ENCODE data around the gene OVOL3.
"Not testable (repeated sequence)": the region's sequence is repeated elsewhere in the genome, so short reads cannot be mapped to it uniquely, and the experiment has no call there.

The OVOL3 gene

DNA sequence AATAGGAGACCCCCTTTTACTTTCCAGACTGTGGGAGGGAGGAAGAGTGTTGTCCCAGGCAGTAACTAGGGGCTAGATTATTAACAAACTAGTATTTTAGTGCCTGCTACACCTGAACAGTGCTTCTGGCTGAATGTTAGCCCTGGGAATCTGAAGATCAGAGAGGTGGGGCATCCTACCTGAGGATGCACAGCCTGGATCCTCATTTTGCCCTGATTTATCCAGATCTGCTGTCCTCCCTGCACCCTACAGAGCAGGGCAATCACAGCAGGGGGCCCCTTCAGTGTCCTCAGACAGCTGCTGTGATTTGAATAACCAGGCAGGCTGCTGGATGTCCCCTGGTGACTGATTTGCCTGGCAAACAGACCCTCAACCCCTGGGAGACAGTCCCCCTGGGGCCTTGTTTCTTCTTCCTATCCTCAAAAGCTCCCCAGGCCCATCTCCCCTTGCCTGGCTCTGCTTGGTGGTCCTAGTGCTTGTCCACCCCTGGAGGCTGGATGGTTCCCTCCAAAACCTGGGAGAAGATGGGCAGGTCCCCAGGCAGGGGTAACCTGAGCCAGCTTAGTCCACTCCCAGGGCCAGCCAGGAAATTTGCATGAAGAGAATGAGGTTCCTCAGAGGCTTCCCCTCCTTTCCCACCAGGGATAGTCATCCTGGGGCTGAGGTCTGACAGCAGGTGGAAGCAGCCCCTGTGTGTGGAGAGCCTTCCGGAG lies at the start of gene OVOL3:
OVOL3 (plus strand) TSS at position 657 of the 713 bp plus-strand sequence. CDS start 60 bp downstream, outside the sequence.
- no peak for DNase-seq

DNA sequence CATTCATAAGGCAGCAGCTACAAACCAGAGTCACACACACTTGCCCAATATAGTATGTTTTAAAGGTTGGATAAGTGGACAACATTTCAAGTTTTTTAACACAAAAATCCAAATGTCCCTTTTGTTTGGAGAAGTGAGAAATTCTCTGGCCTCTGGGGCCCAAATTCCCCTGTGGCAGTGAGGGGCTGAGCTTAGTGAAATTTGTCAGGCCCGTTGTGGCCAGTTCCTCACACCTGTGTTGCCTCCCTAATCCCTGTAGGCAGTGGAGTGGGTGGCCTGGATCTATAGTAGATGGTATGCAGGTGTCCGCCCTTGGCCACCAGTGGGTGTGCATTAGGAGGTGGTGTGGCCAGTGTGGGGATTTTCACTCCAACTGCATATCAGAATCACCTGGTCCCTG lies 49.6 kb upstream of the OVOL3 start:
- no peak for DNase-seq

DNA sequence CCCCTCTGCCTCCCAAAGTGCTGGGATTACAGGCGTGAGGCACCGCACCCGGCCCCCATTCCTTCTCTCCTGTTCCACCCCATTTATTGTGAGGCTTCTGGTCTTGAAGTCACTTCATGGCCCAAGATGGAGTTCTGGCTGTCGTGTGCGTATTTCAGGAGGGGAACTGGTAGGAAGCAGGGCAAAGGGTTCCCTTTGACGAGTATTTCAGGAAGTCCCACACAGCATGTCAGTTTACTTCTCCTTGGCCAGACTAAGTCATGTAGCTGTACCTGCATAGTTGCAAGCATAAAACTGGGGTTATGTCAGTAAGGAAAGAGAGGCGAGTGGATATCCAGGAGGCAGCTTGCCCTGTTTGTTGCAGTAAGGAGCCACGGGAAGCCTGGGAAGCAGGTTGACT lies 46.1 kb upstream of the OVOL3 start:
- DNase-seq: no peak

DNA sequence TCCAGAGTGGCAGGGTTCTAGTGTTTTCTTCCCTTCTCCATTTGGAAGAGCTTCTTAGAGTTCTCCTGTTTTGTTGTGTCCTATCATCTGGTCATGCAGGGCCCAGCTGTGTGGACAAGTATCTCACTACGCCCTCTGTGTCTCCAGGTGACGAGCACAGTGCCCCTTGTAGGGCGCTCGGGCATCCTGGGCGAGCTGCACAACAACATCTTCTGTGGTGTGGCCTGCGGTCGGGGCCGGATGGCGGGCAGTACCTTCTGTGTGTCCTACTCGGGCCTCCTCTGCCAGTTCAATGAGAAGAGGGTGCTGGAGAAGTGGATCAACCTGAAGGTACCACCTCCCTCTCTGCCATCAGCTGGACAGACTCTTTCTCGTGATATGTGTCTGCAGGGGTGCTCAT lies 43.3 kb upstream of the OVOL3 start:
- no peak for DNase-seq

DNA sequence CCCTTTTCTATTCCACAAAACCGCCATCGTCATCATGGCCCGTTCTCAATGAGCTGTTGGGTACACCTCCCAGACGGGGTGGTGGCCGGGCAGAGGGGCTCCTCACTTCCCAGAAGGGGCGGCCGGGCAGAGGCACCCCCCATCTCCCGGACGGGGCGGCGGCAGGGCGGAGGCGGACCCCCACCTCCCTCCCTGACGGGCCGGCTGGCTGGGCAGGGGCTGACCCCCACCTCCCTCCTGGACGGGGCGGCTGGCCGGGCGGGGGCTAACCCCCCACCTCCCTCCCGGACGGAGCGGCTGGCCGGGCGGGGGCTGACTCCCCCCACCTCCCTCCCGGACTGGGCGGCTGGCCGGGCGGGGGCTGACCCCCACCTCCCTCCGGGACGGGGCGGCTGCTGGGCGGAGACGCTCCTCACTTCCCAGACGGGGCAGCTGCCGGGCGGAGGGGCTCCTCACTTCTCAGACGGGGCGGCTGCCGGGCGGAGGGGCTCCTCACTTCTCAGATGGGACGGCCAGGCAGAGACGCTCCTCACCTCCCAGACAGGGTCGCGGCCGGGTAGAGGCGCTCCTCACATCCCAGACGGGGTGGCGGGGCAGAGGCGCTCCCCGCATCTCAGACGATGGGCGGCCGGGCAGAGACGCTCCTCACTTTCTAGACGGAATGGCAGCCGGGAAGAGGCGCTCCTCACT lies 42.0 kb upstream of the OVOL3 start:
- not testable (repeated sequence) for DNase-seq

DNA sequence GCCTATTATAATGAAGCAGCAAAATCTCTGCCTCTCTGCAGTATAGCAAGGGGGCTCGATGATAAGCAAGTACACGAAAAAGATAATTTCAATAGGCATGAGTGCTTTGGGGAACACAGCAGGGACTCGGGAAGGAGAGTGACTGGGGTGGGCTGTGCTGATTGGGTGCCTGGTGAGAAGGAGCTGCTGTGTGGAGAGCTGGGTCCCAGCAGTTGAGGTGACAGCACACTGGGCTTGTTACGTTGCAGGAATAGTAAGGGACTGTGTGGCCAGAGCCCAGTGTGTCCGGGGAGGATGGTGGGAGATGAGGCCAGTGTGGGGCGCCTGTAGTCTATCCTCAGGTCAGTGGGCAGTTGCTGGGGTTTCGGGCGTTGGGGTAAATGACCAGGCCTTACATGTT lies 38.9 kb upstream of the OVOL3 start:
- no peak for DNase-seq

DNA sequence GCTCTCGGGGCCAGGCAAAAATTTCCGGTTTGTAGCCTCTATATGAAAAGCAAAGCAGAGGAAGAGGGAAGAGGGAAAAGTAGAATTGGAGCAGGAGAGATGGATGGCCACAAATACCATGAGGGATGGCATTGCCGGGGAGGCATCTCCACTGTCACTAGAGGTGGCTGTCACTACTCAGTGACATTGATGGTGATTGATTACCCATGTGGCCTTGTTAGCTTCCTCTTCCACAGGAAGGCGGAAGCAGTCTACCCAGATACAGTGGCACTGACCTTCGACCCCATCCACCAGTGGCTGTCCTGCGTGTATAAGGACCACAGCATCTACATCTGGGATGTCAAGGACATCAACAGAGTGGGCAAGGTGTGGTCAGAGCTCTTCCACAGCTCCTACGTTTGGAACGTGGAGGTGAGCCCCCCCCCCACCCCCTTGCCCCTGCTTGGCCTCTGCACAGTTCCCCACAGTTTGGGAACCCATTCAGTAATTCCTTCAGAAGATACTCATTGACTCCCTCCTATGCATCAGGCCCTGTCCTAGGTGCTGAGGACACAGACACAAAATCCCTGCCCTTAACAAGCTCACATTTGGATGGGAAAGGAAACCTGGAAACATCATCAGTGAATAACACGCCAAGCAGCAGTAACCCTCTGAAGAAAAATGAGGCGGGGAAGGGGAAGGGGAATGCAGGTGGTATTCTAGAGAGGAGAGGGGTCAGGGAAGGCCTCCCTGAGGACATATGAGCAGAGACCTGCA lies 37.6 kb upstream of the OVOL3 start:
- no peak for DNase-seq

DNA sequence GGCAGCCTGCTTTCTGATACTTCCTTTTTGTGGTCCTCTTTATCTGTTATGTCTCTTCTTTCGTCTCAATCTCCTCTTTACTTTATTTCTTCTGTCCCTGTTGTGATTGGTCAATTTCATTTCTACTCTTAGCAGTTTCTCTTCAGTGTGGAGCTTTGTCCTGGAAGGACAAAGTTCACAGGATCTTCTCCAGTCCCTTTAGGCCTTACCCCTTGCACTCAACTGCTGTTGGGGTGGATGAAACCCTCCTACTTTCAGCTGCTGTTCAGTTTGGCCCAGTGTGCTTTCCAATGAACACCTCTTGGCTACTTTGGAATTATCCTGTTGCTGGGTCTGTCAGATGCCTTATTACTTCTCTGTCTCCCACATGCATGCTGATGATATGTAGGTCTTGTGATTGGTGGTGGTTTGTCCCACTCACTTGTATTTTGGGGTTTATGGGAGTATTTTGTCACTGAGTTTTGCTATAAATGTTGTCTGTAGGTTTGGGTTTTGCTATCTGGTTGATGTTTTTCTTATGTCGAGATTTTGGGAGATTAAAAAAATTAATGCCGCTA lies 31.5 kb upstream of the OVOL3 start:
- DNase-seq: no peak

DNA sequence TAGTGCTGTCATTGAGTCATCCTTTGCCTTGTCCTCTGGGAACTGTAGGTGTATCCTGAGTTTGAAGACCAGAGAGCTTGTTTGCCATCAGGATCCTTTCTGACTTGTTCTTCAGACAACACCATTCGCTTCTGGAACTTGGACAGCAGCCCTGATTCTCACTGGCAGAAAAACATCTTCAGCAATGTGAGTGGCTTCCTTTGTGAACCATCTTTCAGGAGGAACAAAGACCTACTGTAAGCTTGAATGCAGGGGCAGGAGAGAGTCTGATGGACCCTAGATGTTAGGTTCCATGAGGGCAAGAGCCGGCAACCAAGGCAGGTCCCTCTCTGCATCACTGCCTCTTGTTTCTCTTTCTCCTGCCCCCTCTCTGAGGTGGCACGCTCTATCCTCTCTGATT lies 29.6 kb upstream of the OVOL3 start:
- DNase-seq: no peak

DNA sequence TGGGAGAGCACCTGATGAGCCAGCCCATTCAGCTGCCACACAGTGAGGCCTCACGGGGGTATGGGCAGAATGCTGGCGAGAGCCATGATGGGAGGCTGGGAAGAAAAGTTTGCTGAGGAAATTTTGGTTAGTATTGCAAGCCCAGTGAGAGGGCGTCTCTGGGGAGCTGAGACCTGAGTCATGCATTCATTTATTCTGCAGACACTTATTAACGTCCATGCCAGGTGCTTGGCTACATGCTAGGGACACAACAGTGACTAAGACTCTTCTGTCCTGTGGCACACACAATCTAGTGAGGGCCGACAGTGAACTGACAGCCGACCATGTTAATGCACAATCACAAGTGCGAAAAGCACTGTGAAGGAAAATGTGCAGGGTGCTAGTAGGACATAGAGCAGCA lies 29.0 kb upstream of the OVOL3 start:
- DNase-seq: no peak

DNA sequence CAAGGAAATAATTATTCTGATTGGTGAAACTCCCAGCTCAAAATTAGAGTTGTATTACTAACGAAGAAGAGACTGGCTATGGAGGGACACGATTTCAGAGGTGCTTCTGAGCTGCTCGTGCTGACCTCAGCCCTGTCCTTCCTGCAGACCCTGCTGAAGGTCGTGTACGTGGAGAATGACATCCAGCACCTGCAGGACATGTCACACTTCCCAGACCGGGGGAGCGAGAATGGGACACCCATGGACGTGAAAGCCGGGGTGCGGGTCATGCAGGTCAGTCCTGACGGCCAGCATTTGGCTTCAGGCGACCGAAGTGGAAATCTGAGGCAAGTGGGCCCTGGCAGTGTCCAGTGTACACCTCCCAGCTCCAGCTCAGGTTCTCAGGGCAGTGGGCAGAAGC lies 28.0 kb upstream of the OVOL3 start:
- DNase-seq: no peak

DNA sequence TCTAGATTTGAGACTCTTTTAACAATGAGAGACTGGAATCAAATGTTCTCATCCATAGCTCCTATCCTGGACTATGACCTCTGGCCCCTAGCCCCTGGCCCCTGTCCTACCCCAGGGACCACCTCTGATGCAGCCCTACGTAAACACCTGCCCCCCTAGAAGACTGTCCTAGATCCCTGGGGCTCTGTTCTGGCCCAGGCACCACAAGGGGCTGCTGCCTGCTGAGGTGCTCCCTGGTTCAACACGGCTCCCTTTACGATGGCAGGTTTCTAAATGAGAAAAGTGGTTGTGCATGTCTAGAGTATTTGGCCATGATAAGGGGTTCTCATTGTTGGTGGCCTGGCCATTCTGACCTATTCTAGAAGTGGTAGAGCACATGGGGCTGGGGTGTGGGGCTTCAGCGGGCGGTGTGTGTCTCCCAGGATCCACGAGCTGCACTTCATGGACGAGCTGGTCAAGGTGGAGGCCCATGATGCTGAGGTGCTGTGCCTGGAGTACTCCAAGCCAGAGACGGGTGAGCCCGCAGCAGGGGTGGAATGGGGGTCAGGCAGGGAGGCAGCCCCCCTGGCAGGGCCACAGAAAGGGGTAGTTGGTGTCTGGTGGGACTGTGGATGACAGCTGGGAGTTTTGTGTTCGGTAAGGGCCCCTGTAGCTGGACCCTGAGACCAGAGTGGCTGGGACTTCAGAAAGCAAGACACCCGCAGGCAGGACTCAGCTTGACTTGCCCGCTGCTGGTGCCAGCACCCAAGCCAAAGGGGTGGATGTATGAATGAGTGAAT lies 26.5 kb upstream of the OVOL3 start:
- DNase-seq: no peak

DNA sequence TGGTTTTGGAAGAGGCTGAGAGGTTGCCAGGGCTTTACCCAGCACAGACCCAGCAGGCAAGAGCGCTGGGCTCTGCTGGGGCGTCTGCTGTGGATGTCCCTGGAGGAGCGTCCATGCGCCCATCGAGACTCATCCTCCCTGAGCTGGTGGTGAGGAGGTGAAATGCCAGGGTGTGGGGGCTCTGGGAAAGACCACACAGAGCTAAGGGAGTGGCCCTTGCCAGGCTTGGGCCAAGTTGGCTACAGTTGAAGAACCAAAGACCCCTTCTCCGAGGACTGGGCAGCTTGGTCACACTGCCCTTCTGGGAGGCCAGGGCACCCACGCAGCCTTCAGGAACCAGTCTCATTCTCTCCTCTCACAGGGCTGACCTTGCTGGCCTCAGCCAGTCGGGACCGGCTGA lies 24.6 kb upstream of the OVOL3 start:
- DNase-seq: no peak

DNA sequence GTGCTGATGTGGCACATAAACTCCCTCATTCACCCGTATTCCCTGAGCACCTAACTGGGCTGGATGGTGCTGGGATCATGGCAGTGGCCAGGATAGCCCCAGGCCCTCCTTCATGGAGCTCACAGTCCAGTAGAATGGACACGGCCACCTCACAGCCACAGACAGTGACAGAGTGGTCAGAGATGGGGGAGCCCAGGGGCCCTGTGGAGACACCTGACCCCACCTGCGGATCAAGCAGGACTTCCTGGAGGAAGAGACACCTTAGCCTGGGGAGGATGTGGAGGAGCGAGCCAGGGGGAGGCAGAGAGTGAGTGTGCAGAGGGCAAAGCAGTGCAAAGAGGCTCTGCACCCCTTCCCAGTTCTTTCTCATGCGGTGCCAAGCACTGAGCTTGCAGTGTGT lies 21.1 kb upstream of the OVOL3 start:
- DNase-seq: no peak

DNA sequence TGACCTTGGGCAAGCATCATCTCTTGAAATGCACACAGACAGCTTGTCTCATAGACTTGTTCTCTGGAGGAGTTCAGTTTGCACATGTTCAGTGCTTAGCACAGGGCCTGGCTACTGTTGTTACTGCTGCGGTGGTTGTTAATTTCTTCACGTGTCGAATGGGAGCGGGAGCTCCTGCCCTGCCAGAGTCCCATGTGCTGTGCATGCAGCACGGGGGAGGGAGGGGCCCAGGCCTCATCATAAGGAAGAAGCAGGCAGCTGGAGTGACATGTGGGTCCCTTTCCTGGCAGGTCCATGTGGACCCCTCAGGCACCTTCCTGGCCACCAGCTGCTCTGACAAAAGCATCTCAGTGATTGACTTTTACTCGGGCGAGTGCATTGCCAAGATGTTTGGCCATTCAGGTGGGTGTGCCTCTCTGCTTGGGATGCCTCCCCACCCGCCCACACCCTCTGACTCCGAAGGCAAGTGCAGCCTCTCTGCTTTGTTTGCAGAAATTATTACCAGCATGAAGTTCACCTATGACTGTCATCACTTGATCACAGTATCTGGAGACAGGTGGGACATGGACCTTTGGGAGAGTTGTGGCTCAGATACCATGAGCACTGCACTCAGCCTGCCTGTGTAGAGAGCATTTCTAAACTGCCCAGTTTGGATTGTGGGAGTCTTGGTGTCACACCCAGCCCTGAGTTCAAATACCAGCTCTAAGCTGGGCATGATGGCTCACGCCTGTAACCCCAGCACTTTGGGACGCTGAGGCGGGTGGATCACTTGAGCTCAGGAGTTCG lies 19.8 kb upstream of the OVOL3 start:
- no peak for DNase-seq

DNA sequence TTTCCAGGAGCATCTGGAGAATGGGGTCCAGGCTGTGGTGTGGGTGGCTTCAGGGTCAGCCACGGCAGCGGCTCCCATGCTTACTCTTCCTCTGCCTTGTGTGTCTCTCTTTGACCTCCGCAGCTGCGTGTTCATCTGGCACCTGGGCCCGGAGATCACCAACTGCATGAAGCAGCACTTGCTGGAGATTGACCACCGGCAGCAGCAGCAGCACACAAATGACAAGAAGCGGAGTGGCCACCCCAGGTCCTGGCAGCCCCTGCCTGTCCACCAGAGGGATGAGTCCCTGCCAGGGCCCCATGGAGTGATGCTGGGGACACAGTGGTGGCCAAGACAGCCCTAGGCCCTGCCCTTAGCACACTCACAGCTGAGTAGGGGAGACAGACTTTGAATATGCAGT lies 18.4 kb upstream of the OVOL3 start:
- DNase-seq: no peak

DNA sequence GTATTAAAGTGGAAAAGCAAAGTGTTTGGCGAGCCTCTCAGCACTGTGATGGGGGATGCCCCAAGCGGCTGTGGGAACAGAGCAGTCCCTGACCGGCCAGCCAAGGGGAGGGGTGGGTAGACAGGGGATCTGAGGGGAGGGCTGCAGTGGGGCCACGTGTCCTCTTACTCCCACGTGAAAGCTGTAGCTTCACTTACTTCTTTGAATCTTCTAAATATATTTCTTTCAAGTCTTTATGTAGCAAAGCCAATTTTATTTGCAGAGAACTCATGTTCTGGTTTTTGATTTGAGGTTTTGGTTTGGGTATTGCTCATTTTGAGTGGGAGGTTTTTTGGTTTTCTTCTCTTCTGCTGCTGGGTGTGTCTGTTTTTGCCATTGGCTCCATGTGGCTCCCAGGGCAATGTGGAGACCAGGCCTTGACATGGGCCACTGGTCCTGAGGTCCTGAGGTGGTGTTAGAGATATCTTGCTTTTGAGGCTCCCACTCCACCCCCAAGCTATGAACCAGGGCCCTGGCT lies 17.7 kb upstream of the OVOL3 start:
- DNase-seq: no peak

DNA sequence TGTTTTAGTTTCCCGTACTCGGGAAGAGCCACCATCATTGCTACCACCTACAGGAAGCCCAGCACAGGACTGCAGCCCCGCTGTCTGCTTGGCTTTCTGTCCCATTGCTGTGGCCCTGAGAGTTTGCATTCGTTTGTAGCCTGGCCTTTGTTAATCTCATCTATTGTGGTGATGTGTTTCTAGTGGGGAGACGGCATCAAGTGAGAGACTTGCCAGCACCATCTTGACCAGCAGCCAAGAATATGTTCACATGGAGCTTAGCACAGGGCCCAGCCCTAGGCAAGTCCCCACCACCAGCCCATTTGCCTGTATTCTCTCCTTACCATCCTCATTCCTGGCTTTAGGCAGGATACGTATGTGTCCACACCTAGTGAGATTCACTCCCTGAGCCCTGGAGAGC lies 17.3 kb upstream of the OVOL3 start:
- DNase-seq: no peak

DNA sequence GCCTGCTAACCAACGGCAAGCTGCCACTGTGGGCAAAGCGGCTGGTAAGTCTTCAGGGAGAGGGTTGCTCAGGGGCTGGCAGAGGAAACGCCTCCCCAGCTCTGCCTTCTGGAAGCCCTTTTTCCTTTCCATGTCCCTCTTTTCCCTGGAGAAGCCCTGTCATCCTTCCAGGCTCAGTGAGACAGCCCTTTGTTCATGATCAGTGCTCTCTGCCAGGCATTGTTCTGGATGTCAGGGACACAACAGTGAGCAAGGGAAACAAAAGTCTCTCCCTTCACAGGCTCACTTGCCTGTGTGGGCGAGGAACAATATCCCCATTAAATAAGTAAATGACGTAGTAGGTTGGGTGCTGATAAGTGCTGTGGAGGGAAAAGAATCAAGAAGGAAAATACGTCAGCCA lies 13.9 kb upstream of the OVOL3 start:
- no peak for DNase-seq

DNA sequence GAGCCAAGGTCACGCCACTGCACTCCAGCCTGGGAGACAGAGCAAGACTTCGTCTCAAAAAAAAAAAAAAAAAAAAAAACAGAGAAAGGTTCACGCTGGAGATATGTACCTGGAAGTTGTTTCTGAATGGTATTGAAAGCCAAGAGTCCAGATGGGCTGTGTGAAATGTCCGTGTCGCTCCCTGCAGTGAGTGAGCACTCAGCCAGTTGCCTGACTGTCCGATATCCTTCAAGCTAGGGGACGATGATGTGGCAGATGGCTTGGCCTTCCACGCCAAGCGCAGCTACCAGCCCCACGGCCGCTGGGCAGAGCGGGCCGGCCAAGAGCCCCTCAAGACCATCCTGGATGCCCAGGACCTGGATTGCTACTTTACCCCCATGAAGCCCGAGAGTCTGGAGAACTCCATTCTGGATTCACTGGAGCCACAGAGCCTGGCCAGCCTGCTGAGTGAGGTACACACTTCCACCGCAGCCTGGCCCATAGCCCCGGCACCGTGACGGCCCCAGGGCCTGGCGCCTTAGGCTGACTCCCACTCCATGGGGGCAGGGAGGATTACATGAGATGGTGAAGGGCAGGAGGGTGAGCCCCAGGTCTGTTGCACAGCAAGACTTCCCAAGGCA lies 11.7 kb upstream of the OVOL3 start:
- no peak for DNase-seq

DNA sequence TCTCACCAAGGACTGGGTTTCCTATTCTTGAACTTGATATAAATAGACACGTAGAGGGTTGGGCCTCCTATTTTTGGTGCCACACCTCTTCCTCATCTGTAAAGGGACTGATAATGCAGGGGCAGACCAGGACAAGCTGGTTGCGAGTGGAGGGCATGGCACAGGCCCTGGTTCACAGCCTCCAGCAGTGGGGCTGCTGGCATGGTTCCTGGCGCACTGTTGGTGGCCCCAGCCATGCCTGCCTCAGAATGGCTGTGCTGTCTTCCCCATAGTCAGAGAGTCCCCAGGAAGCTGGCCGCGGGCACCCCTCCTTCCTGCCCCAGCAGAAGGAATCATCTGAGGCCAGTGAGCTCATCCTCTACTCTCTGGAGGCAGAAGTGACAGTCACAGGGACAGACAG lies 10.5 kb upstream of the OVOL3 start:
- no peak for DNase-seq
